Measurements from ENCODE around the gene LTBP3.

- TF ChIP-seq MYC (IDR thresholded peaks at IDR 0.05; ENCODE audit: low read depth, low read length) (no peak), MAX (IDR thresholded peaks at IDR 0.05; ENCODE audit: low read depth, low read length) (no peak)
- TF ChIP-seq, protein P1, sequence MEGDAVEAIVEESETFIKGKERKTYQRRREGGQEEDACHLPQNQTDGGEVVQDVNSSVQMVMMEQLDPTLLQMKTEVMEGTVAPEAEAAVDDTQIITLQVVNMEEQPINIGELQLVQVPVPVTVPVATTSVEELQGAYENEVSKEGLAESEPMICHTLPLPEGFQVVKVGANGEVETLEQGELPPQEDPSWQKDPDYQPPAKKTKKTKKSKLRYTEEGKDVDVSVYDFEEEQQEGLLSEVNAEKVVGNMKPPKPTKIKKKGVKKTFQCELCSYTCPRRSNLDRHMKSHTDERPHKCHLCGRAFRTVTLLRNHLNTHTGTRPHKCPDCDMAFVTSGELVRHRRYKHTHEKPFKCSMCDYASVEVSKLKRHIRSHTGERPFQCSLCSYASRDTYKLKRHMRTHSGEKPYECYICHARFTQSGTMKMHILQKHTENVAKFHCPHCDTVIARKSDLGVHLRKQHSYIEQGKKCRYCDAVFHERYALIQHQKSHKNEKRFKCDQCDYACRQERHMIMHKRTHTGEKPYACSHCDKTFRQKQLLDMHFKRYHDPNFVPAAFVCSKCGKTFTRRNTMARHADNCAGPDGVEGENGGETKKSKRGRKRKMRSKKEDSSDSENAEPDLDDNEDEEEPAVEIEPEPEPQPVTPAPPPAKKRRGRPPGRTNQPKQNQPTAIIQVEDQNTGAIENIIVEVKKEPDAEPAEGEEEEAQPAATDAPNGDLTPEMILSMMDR (IDR thresholded peaks at IDR 0.05; ENCODE audit: low read depth, low read length) = no peak
Observed at GRCh38 chr11:65591939-65592857, 34.0 kb upstream of the LTBP3 start.
